NCI-H2029 treated with DMSO at 0.1 percent for 48 hours (cell line): ENCODE data around the gene VEGFA.

ENCODE experiments used
- DNase-seq: peaks from one replicate; lab custom pipeline; 2025; lab: John Stamatoyannopoulos, UW

VEGFA gene

GRCh38 chr6:43759136-43759906 is 10.7 kb upstream of the VEGFA start:
- no peak for DNase-seq

- no peak for DNase-seq
These were observed 10.2 kb upstream of the VEGFA start for GRCh38 chr6:43759907-43760206.

- no peak for DNase-seq
These were observed 9.5 kb upstream of the VEGFA start for GRCh38 chr6:43760210-43761168.

GRCh38 chr6:43761666-43762409 is 8.2 kb upstream of the VEGFA start:
- DNase-seq, result no peak

- DNase-seq, result no peak
These were observed 7.6 kb upstream of the VEGFA start for GRCh38 chr6:43762410-43762768.

- DNase-seq, result no peak
These were observed 6.9 kb upstream of the VEGFA start for GRCh38 chr6:43762966-43763695.

GRCh38 chr6:43763812-43764522 is 6.0 kb upstream of the VEGFA start:
- no peak for DNase-seq

GRCh38 chr6:43764772-43765171 is 5.2 kb upstream of the VEGFA start:
- no peak for DNase-seq

GRCh38 chr6:43765776-43766499 is 4.1 kb upstream of the VEGFA start:
- DNase-seq, result no peak

- DNase-seq, result no peak
These were observed 3.5 kb upstream of the VEGFA start for GRCh38 chr6:43766500-43766853.

- no peak for DNase-seq
These were observed 3.0 kb upstream of the VEGFA start for GRCh38 chr6:43766964-43767461.

- DNase-seq, result no peak
These were observed 2.2 kb upstream of the VEGFA start for GRCh38 chr6:43767553-43768505.

GRCh38 chr6:43768506-43768860 is 1.5 kb upstream of the VEGFA start:
- no peak for DNase-seq

- DNase-seq, result no peak
These were observed 957 bp upstream of the VEGFA start for GRCh38 chr6:43768983-43769525.

GRCh38 chr6:43770372-43771209 is 580 bp downstream of the VEGFA start:
- DNase-seq, result peak; percentile 23

GRCh38 chr6:43771210-43771857 is 1.3 kb downstream of the VEGFA start:
- DNase-seq, result no peak

GRCh38 chr6:43771858-43772680 is 2.1 kb downstream of the VEGFA start:
- peak; percentile 11 for DNase-seq
